HL-60 (cell line): ENCODE data around the gene TNRC18.

Experiments
- DNase-seq, 2 experiments: peaks; one replicate each; pipeline ENCODE4 v3.0.0-alpha.2; 2010 to 2020; ENCODE audit warnings: low read depth in 1 of 2, low spot score in 1 of 2
- H3K27ac ChIP-seq: fragments of 250-450 bp; sonication (Bioruptor Pico); replicated peaks from 2 replicates; pipeline ENCODE4 v1.5.1; 2020; ENCODE audit warnings: mild to moderate bottlenecking, moderate library complexity
- H3K27me3 ChIP-seq: fragments of 250-450 bp; sonication (Bioruptor Pico); 2 replicates; pipeline ENCODE4 v1.5.1; 2021; ENCODE audit warnings: mild to moderate bottlenecking, moderate library complexity; ENCODE audit not compliant: insufficient read depth, poor library complexity, severe bottlenecking
- H3K4me3 ChIP-seq: replicated peaks from 2 replicates; pipeline ENCODE4 v1.5.1; 2011; ENCODE audit warnings: mild to moderate bottlenecking, control low read depth, low read length; ENCODE audit not compliant: insufficient read depth
- GABPA ChIP-seq: IDR thresholded peaks from 2 replicates; pipeline ENCODE4 v1.6.1; 2012; ENCODE audit warnings: low read depth
- POLR2AphosphoS5 ChIP-seq: IDR thresholded peaks from 2 replicates; pipeline ENCODE4 v1.6.1; 2012; ENCODE audit warnings: low read depth
- SPI1 ChIP-seq: IDR thresholded peaks from 2 replicates; pipeline ENCODE4 v1.6.1; 2012; ENCODE audit warnings: low read depth, mild to moderate bottlenecking, borderline replicate concordance
- TF ChIP-seq, protein P1 (sequence below): IDR thresholded peaks from one replicate; pipeline ENCODE4 v1.5.1; 2011; ENCODE audit warnings: low read length, control low read depth, inconsistent platforms; ENCODE audit not compliant: insufficient read depth
- TF ChIP-seq, protein P2 (sequence below): IDR thresholded peaks from 2 replicates; pipeline ENCODE4 v1.6.1; 2012; ENCODE audit warnings: low read depth; ENCODE audit not compliant: insufficient replicate concordance

The TNRC18 gene

DNA sequence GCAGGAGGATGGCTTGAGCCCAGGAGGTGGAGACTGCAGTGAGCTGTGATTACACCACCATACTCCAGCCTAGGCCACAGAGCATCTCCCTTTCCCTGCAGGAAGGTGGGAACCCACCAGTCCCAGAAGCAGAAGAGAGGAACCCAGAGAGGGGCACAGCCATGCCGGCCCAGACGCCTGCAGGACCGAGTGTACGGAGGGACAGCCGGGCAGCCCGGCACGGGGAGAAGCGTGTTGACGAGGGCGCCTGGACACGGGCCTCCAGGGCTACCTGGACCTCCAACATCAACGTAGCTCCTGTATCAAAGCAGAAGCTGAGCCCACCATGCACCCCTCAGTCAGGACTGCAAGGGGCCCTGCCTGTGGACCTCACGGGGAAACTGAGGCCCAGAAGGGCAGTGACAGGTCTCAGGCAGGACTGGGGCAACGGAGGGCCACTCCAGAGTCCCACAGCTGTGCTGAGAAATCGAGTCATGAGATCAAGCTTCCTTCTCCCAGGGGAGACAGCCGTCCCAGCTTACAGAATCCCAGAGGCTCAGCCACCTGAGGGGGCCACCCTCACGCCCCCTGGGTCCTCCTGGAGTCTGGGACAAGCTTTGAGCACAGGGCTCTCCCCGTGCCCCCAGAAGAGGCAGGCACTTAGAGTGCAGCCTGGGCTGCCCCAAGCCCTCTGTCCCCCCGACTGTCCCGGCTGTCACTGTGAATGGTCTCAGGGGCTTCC is 43.1 kb downstream of the TNRC18 start:
- no peak for DNase-seq

GRCh38 chr7:5379546-5379945 is 44.1 kb downstream of the TNRC18 start:
- no peak for TF ChIP-seq SPI1
- TF ChIP-seq, protein P1, sequence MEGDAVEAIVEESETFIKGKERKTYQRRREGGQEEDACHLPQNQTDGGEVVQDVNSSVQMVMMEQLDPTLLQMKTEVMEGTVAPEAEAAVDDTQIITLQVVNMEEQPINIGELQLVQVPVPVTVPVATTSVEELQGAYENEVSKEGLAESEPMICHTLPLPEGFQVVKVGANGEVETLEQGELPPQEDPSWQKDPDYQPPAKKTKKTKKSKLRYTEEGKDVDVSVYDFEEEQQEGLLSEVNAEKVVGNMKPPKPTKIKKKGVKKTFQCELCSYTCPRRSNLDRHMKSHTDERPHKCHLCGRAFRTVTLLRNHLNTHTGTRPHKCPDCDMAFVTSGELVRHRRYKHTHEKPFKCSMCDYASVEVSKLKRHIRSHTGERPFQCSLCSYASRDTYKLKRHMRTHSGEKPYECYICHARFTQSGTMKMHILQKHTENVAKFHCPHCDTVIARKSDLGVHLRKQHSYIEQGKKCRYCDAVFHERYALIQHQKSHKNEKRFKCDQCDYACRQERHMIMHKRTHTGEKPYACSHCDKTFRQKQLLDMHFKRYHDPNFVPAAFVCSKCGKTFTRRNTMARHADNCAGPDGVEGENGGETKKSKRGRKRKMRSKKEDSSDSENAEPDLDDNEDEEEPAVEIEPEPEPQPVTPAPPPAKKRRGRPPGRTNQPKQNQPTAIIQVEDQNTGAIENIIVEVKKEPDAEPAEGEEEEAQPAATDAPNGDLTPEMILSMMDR, result no peak
- TF ChIP-seq, protein P2, sequence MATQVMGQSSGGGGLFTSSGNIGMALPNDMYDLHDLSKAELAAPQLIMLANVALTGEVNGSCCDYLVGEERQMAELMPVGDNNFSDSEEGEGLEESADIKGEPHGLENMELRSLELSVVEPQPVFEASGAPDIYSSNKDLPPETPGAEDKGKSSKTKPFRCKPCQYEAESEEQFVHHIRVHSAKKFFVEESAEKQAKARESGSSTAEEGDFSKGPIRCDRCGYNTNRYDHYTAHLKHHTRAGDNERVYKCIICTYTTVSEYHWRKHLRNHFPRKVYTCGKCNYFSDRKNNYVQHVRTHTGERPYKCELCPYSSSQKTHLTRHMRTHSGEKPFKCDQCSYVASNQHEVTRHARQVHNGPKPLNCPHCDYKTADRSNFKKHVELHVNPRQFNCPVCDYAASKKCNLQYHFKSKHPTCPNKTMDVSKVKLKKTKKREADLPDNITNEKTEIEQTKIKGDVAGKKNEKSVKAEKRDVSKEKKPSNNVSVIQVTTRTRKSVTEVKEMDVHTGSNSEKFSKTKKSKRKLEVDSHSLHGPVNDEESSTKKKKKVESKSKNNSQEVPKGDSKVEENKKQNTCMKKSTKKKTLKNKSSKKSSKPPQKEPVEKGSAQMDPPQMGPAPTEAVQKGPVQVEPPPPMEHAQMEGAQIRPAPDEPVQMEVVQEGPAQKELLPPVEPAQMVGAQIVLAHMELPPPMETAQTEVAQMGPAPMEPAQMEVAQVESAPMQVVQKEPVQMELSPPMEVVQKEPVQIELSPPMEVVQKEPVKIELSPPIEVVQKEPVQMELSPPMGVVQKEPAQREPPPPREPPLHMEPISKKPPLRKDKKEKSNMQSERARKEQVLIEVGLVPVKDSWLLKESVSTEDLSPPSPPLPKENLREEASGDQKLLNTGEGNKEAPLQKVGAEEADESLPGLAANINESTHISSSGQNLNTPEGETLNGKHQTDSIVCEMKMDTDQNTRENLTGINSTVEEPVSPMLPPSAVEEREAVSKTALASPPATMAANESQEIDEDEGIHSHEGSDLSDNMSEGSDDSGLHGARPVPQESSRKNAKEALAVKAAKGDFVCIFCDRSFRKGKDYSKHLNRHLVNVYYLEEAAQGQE, result no peak
- H3K27me3 ChIP-seq, result no peaks in the 10 kb centered on the region
- H3K27ac ChIP-seq, result no peak overlapping the region
- H3K4me3 ChIP-seq, result no peak overlapping the region
- no peak for DNase-seq

More for the DNA sequence above, 43.1 kb downstream of the TNRC18 start:
- H3K27ac ChIP-seq, result no peak overlapping the region
- H3K27me3 ChIP-seq, result no peaks in the 10 kb centered on the region
- no peak for TF ChIP-seq SPI1
- no peak for TF ChIP-seq GABPA
- no peak for TF ChIP-seq POLR2AphosphoS5
- TF ChIP-seq, protein P2, result no peak
- TF ChIP-seq, protein P1, result no peak
- H3K4me3 ChIP-seq, result no peak overlapping the region

- TF ChIP-seq SPI1, result no peak
- TF ChIP-seq GABPA, result no peak
- no peak for TF ChIP-seq POLR2AphosphoS5
- TF ChIP-seq, protein P2, result no peak
- TF ChIP-seq, protein P1, result no peak
- DNase-seq, result no peak
- H3K4me3 ChIP-seq, result no peak overlapping the region
- no peak overlapping the region for H3K27ac ChIP-seq
- no peaks in the 10 kb centered on the region for H3K27me3 ChIP-seq
Measured at GRCh38 chr7:5377816-5378215, 45.8 kb downstream of the TNRC18 start.
